ENCODE results near the gene ALDH8A1. TPM values are rescaled to one million over a fixed set of nuclear protein-coding genes. Genes with fewer than 3 reads are reported as not detected.
"Not testable (repeated sequence)": the region's sequence is repeated elsewhere in the genome, so short reads cannot be mapped to it uniquely, and the experiment has no call there.

Gene ALDH8A1
- total RNA-seq, 2 experiments from 2014 or later, result not detected

DNA sequence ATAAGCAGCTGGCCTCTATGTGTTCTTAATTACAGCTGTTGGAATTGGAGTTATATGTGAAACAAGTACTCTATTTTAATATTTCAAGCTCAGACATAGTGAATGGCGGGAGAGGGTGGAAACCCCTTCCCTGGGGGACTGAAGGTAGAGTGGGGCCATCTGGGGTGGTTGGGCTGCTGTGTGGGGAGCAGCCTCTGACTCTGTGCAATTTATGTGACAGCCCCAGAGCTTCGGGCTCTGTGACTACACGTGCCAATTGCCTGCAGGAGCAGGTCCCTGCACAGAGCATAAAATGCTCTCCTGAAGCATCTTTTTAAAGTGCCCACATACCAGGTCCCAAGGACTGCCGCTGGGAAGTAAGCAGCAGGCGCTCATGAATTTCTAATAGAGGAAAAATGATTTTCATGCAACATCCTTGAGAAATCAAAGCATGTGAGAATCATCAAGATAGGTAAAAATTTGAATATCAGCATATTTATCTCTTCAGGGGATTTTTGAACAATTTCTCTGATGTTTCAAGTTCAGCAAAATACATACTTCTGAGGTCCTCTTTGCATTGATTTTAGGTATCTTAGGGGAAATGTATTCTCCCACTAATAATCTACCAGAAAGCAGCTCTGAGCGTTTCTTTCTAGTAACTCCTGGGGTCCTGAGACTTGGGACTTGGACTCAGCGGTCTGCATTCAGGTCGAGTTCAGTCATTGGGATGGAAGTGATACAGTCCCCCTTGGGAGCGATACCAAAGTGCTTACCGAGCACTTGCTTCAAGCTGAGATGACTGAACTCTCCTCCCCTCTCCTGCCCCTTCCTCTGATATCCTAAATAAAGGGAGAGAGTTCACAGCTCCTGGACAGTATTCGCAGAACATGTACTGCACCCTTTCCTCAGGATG lies 40.0 kb downstream of the ALDH8A1 start:
- Histone ChIP-seq H3K9me2 (ENCODE audit: insufficient read depth, low read length) (no peaks in the 10 kb centered on the region), H3K4me1 (ENCODE audit: insufficient read depth, low read length, poor library complexity, severe bottlenecking) (no peaks in the 10 kb centered on the region), H3K9me3 (ENCODE audit: low read length) (no peaks in the 10 kb centered on the region), H3K4me2 (ENCODE audit: low read length) (no peak overlapping the region), H2AFZ (ENCODE audit: low read length) (no peak overlapping the region; the same call in 1 of the 2 replicates), H3K36me3 (ENCODE audit: insufficient read depth, low read length) (no peaks in the 10 kb centered on the region), H3K79me2 (ENCODE audit: insufficient read depth, low read depth, low read length) (no peaks in the 10 kb centered on the region), H3K27ac (ENCODE audit: low read depth, low read length, poor library complexity, severe bottlenecking) (no peak overlapping the region), H3K4me3 (ENCODE audit: low read depth, low read length, poor library complexity, severe bottlenecking) (no peak overlapping the region), H4K20me1 (ENCODE audit: insufficient read depth, low read length) (no peaks in the 10 kb centered on the region)
- intact Hi-C loops (cut with micrococcal nuclease; ENCODE audit: unreplicated experiment), result no loop called here
- ChIA-PET POLR2A (interaction anchor here (0.7 to 1.2 kb wide), 3 partner anchors 18 to 1935 kb away, joined by 3 to 4 read pairs (median 4); no protein-coding TSS in a partner anchor), CTCF (ENCODE audit: unreplicated experiment) (no interaction called here)
- BruUV-seq (replicated peaks), result no TSS peak
- no peak for TF ChIP-seq EZH2phosphoT487 (IDR thresholded peaks at IDR 0.05; ENCODE audit: borderline replicate concordance, low read depth, low read length)
- TF ChIP-seq, protein P1, sequence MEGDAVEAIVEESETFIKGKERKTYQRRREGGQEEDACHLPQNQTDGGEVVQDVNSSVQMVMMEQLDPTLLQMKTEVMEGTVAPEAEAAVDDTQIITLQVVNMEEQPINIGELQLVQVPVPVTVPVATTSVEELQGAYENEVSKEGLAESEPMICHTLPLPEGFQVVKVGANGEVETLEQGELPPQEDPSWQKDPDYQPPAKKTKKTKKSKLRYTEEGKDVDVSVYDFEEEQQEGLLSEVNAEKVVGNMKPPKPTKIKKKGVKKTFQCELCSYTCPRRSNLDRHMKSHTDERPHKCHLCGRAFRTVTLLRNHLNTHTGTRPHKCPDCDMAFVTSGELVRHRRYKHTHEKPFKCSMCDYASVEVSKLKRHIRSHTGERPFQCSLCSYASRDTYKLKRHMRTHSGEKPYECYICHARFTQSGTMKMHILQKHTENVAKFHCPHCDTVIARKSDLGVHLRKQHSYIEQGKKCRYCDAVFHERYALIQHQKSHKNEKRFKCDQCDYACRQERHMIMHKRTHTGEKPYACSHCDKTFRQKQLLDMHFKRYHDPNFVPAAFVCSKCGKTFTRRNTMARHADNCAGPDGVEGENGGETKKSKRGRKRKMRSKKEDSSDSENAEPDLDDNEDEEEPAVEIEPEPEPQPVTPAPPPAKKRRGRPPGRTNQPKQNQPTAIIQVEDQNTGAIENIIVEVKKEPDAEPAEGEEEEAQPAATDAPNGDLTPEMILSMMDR (conservative IDR thresholded peaks at IDR 0.05; ENCODE audit: low read length), result no peak
- no peak for DNase-seq (ENCODE audit: low spot score)

DNA sequence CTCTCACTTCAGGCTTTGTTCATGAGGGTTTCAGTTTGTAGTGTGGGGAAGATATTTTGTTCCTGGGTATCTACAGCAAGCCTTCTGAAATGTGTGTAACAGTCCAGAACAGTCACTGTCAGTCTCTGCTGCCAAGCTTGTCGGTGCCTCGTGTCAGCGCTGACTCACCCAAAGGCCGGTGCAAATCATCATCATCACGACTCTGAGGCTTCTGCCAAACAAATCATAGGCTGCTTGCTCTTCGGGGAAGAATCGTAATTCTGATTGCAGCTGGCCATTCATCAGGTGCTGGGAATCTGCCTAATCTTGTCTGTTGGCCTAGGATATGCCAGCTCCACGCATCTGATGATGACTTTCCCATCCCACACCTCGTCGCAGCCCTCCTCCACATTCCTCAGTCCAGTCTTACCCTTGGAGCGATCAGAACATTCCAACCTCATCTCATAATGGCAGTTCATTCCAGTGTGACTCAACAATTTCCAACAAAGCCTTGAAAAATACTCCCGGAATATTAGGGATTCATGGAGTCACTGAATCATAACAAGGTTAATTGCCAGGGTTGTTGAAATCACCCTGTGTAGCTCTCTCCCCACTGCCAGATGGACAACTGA lies 40.9 kb downstream of the ALDH8A1 start:
- DNase-seq (ENCODE audit: low spot score), result no peak
- no peak overlapping the region for H3K4me3 ChIP-seq (ENCODE audit: low read depth, low read length, poor library complexity, severe bottlenecking)
- no peaks in the 10 kb centered on the region for H3K36me3 ChIP-seq (ENCODE audit: insufficient read depth, low read length)
- H3K79me2 ChIP-seq (ENCODE audit: insufficient read depth, low read depth, low read length), result no peaks in the 10 kb centered on the region
- TF ChIP-seq, protein P1 (conservative IDR thresholded peaks at IDR 0.05; ENCODE audit: low read length), result no peak
- TF ChIP-seq EZH2phosphoT487 (IDR thresholded peaks at IDR 0.05; ENCODE audit: borderline replicate concordance, low read depth, low read length), result no peak
- intact Hi-C loops (cut with micrococcal nuclease; ENCODE audit: unreplicated experiment), result no loop called here
- no peaks in the 10 kb centered on the region for H3K4me1 ChIP-seq (ENCODE audit: insufficient read depth, low read length, poor library complexity, severe bottlenecking)
- BruUV-seq (replicated peaks), result no TSS peak
- no peak overlapping the region for H2AFZ ChIP-seq (ENCODE audit: low read length)
- no peak overlapping the region for H3K4me2 ChIP-seq (ENCODE audit: low read length)
- no peaks in the 10 kb centered on the region for H3K9me3 ChIP-seq (ENCODE audit: low read length)
- no peaks in the 10 kb centered on the region for H3K9me2 ChIP-seq (ENCODE audit: insufficient read depth, low read length)
- no peaks in the 10 kb centered on the region for H4K20me1 ChIP-seq (ENCODE audit: insufficient read depth, low read length)
- ChIA-PET CTCF (ENCODE audit: unreplicated experiment) (no interaction called here), POLR2A (interaction anchor here (0.6 to 0.7 kb wide), 3 partner anchors 100 to 1935 kb away, joined by 3 to 7 read pairs (median 4); no protein-coding TSS in a partner anchor)
- no peak overlapping the region for H3K27ac ChIP-seq (ENCODE audit: low read depth, low read length, poor library complexity, severe bottlenecking)

DNA sequence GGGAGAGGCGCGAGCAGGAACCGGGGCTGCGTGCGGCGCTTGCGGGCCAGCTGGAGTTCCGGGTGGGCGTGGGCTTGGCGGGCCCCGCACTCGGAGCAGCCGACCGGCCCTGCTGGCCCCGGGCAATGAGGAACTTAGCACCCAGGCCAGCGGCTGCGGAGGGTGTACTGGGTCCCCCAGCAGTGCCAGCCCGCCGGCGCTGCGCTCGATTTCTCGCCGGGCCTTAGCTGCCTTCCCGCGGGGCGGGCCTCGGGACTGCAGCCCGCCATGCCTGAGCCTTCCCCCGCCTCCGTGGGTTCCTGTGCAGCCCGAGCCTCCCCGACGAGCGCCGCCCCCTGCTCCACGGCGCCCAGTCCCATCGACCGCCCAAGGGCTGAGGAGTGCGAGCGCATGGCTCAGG lies 45.2 kb downstream of the ALDH8A1 start:
- H3K4me2 ChIP-seq (ENCODE audit: low read length); H3K9me3 ChIP-seq (ENCODE audit: low read length); H3K9me2 ChIP-seq (ENCODE audit: insufficient read depth, low read length); H3K27ac ChIP-seq (ENCODE audit: low read depth, low read length, poor library complexity, severe bottlenecking); H4K20me1 ChIP-seq (ENCODE audit: insufficient read depth, low read length); H3K4me3 ChIP-seq (ENCODE audit: low read depth, low read length, poor library complexity, severe bottlenecking); intact Hi-C loops (cut with micrococcal nuclease; ENCODE audit: unreplicated experiment); H3K4me1 ChIP-seq (ENCODE audit: insufficient read depth, low read length, poor library complexity, severe bottlenecking); H2AFZ ChIP-seq (ENCODE audit: low read length); H3K36me3 ChIP-seq (ENCODE audit: insufficient read depth, low read length); CTCF ChIA-PET (ENCODE audit: unreplicated experiment); H3K79me2 ChIP-seq (ENCODE audit: insufficient read depth, low read depth, low read length); BruUV-seq (replicated peaks); DNase-seq (ENCODE audit: low spot score): not testable (repeated sequence)
- POLR2A ChIA-PET, result interaction anchor here (1.5 kb wide), 1 partner anchor 15 kb away, joined by 4 read pairs; no protein-coding TSS in a partner anchor

Data from OCI-LY7 (cell line).